ENCODE measurements around the gene ERC1. TPM values are rescaled to one million over a fixed set of nuclear protein-coding genes. Genes with fewer than 3 reads are reported as not detected.
"Not testable (repeated sequence)": the region's sequence is repeated elsewhere in the genome, so short reads cannot be mapped to it uniquely, and the experiment has no call there.

ERC1 gene
- total RNA-seq, 4 donors from 2014 or later: 23.5 to 74.8 (median 57.0) TPM

- in situ Hi-C loops (cut with MboI; ENCODE audit: low pct_ligation_motif_present in 1 of 4, low pct_unique_long_range_greater_than_20kb in 1 of 4, low sequenced_read_pairs in 3 of 4): no loop called here
- no peaks in the 10 kb centered on the region for H3K9me3 ChIP-seq
- TF ChIP-seq EP300 (IDR thresholded peaks at IDR 0.05; ENCODE audit: low read depth) (no peak), POLR2AphosphoS5 (IDR thresholded peaks at IDR 0.05) (no peak), POLR2A (IDR thresholded peaks at IDR 0.05) (no peak)
- TF ChIP-seq, protein P1, sequence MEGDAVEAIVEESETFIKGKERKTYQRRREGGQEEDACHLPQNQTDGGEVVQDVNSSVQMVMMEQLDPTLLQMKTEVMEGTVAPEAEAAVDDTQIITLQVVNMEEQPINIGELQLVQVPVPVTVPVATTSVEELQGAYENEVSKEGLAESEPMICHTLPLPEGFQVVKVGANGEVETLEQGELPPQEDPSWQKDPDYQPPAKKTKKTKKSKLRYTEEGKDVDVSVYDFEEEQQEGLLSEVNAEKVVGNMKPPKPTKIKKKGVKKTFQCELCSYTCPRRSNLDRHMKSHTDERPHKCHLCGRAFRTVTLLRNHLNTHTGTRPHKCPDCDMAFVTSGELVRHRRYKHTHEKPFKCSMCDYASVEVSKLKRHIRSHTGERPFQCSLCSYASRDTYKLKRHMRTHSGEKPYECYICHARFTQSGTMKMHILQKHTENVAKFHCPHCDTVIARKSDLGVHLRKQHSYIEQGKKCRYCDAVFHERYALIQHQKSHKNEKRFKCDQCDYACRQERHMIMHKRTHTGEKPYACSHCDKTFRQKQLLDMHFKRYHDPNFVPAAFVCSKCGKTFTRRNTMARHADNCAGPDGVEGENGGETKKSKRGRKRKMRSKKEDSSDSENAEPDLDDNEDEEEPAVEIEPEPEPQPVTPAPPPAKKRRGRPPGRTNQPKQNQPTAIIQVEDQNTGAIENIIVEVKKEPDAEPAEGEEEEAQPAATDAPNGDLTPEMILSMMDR (IDR thresholded peaks at IDR 0.05): no peak
- WGBS, 2 donors (ENCODE audit: low coverage in 1 of 2): 93 to 94% methylated on average over 3 to 4 of the region's 4 CpGs
- intact Hi-C loops (cut with DNase I; ENCODE audit: low total_unique reads): no loop called here
- H3K36me3 ChIP-seq: peaks cover 0 to 21% (median 6%) of the 10 kb centered on the region in 4 donors
- H3K27me3 ChIP-seq: no peaks in the 10 kb centered on the region
- no peak for DNase-seq
- H3K4me3 ChIP-seq: no peak overlapping the region
- no peak overlapping the region for H3K27ac ChIP-seq
- H3K4me1 ChIP-seq: no peaks in the 10 kb centered on the region
Observed at GRCh38 chr12:1188016-1188415, 197.0 kb downstream of the ERC1 start.

GRCh38 chr12:1189163-1189562, 198.1 kb downstream of the ERC1 start:
- H3K9me3 ChIP-seq: no peaks in the 10 kb centered on the region
- DNase-seq: no peak
- in situ Hi-C loops (cut with MboI; ENCODE audit: low pct_ligation_motif_present in 1 of 4, low pct_unique_long_range_greater_than_20kb in 1 of 4, low sequenced_read_pairs in 3 of 4): no loop called here
- no peak overlapping the region for H3K27ac ChIP-seq
- H3K4me1 ChIP-seq: no peaks in the 10 kb centered on the region
- H3K36me3 ChIP-seq: peaks cover 0 to 12% (median 3%) of the 10 kb centered on the region in 4 donors
- no peaks in the 10 kb centered on the region for H3K27me3 ChIP-seq
- WGBS, 2 donors (ENCODE audit: low coverage in 1 of 2): 80 to 89% methylated on average over 3 to 4 of the region's 4 CpGs
- TF ChIP-seq EP300 (IDR thresholded peaks at IDR 0.05; ENCODE audit: low read depth) (no peak), POLR2A (IDR thresholded peaks at IDR 0.05) (no peak), POLR2AphosphoS5 (IDR thresholded peaks at IDR 0.05) (no peak)
- TF ChIP-seq, protein P1 (IDR thresholded peaks at IDR 0.05): no peak
- H3K4me3 ChIP-seq: no peak overlapping the region
- intact Hi-C loops (cut with DNase I; ENCODE audit: low total_unique reads): no loop called here

DNA sequence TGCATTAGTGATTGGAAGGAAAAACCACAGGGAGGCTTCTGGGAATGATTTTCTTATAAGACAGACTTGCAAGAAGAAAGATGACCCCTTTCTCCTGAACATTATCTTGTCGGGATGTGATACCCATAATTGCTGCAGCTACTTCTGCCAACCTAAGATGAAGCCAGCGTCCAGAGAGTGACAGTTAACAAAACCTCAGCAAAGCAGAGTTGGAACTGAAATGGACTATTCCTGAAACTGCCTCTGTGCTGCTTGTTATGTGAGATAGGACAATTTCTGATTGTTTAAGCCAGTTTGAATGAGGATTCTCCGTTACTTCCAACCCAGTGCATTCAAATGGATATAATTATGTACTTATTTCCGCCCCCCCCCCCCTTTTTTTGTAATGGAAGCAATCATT, 204.5 kb downstream of the ERC1 start:
- no peaks in the 10 kb centered on the region for H3K4me1 ChIP-seq
- H3K27ac ChIP-seq: no peak overlapping the region
- TF ChIP-seq, protein P1 (IDR thresholded peaks at IDR 0.05): no peak
- TF ChIP-seq POLR2AphosphoS5 (IDR thresholded peaks at IDR 0.05): no peak
- TF ChIP-seq POLR2A (IDR thresholded peaks at IDR 0.05): no peak
- no peak for TF ChIP-seq EP300 (IDR thresholded peaks at IDR 0.05; ENCODE audit: low read depth)
- intact Hi-C loops (cut with DNase I; ENCODE audit: low total_unique reads) (no loop called here), in situ Hi-C loops (cut with MboI; ENCODE audit: low pct_ligation_motif_present in 1 of 4, low pct_unique_long_range_greater_than_20kb in 1 of 4, low sequenced_read_pairs in 3 of 4) (no loop called here)
- no peaks in the 10 kb centered on the region for H3K27me3 ChIP-seq
- no peak overlapping the region for H3K4me3 ChIP-seq
- no peak for DNase-seq
- WGBS, 2 donors (ENCODE audit: low coverage in 1 of 2): 89% methylated on average over 4 of the region's 4 CpGs; no CpG with 5 or more reads in 1 of the 2 donors
- no peaks in the 10 kb centered on the region for H3K9me3 ChIP-seq
- H3K36me3 ChIP-seq: peaks cover 0 to under 1% (median 0%) of the 10 kb centered on the region in 4 donors

- TF ChIP-seq POLR2A (IDR thresholded peaks at IDR 0.05): no peak
- no peak for TF ChIP-seq POLR2AphosphoS5 (IDR thresholded peaks at IDR 0.05)
- TF ChIP-seq, protein P1 (IDR thresholded peaks at IDR 0.05): no peak
- TF ChIP-seq EP300 (IDR thresholded peaks at IDR 0.05; ENCODE audit: low read depth): no peak
- DNase-seq: no peak
- Histone ChIP-seq H3K4me1 (peaks cover 0 to 1% (median 0%) of the 10 kb centered on the region in 4 donors), H3K27me3 (no peaks in the 10 kb centered on the region), H3K27ac (no peak overlapping the region), H3K9me3 (no peaks in the 10 kb centered on the region), H3K4me3 (no peak overlapping the region), H3K36me3 (no peaks in the 10 kb centered on the region)
- intact Hi-C loops (cut with DNase I; ENCODE audit: low total_unique reads) (no loop called here), in situ Hi-C loops (cut with MboI; ENCODE audit: low pct_ligation_motif_present in 1 of 4, low pct_unique_long_range_greater_than_20kb in 1 of 4, low sequenced_read_pairs in 3 of 4) (no loop called here)
- 92 to 99% methylated on average over 2 to 3 of the region's 3 CpGs for WGBS, 2 donors (ENCODE audit: low coverage in 1 of 2)
Observed at GRCh38 chr12:1197264-1198018, 206.4 kb downstream of the ERC1 start.

GRCh38 chr12:1198854-1199253, 207.8 kb downstream of the ERC1 start:
- H3K4me3 ChIP-seq; H3K27ac ChIP-seq; H3K36me3 ChIP-seq; in situ Hi-C loops (cut with MboI; ENCODE audit: low pct_ligation_motif_present in 1 of 4, low pct_unique_long_range_greater_than_20kb in 1 of 4, low sequenced_read_pairs in 3 of 4); H3K9me3 ChIP-seq; H3K27me3 ChIP-seq; DNase-seq; intact Hi-C loops (cut with DNase I; ENCODE audit: low total_unique reads): not testable (repeated sequence)
- 98% methylated on average over 5 of the region's 5 CpGs; no CpG with 5 or more reads in 1 of the 2 donors for WGBS, 2 donors (ENCODE audit: low coverage in 1 of 2)
- peaks cover 0 to 13% (median 2%) of the 10 kb centered on the region in 4 donors for H3K4me1 ChIP-seq
